ENCODE measurements around the gene LY86. TPM values are rescaled to one million over a fixed set of nuclear protein-coding genes. Genes with fewer than 3 reads are reported as not detected.

LY86 gene
- total and polyA plus RNA-seq, 8 donors = 0.16 to 6.1 (median 0.59) TPM; not detected in 1

DNA sequence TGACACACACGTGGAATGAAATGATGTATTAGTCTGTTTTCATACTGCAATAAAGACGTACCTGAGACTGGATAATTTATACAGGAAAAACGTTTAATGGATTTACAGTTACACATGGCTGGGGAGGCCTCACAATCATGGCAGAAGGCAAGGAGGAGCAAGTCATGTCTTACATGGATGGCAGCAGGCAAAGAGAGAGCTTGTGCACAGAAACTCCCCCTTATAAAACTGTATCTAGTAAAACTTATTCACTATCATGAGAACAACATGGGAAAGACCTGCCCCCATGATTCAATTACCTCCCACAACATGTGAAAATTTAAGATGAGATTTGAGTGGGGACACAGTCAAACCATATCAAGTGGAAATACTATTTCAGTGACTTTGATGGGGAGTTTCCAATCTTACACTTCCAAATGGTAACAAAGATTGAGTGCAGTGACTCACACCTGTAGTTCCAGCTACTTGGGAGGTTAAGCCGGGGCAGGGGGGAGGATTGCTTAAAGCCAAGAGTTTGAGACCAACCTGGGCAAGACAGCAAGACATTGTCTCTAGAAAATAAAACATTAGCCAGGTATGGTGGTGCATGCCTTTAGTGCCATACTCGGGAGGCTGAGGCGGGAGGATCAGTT, 8.2 kb upstream of the LY86 start:
- H3K27me3 ChIP-seq = no peaks in the 10 kb centered on the region
- H3K4me1 ChIP-seq = no peaks in the 10 kb centered on the region
- intact Hi-C loops (cut with DNase I) = no loop called here
- 78 to 84% methylated on average over 6 of the region's 6 CpGs for WGBS, 2 donors
- H3K4me3 ChIP-seq = no peak overlapping the region
- FAIRE-seq (no peak), DNase-seq (no peak), ATAC-seq (no peak)
- H3K9me3 ChIP-seq = no peaks in the 10 kb centered on the region
- H3K36me3 ChIP-seq = no peaks in the 10 kb centered on the region
- TF ChIP-seq, protein P1, sequence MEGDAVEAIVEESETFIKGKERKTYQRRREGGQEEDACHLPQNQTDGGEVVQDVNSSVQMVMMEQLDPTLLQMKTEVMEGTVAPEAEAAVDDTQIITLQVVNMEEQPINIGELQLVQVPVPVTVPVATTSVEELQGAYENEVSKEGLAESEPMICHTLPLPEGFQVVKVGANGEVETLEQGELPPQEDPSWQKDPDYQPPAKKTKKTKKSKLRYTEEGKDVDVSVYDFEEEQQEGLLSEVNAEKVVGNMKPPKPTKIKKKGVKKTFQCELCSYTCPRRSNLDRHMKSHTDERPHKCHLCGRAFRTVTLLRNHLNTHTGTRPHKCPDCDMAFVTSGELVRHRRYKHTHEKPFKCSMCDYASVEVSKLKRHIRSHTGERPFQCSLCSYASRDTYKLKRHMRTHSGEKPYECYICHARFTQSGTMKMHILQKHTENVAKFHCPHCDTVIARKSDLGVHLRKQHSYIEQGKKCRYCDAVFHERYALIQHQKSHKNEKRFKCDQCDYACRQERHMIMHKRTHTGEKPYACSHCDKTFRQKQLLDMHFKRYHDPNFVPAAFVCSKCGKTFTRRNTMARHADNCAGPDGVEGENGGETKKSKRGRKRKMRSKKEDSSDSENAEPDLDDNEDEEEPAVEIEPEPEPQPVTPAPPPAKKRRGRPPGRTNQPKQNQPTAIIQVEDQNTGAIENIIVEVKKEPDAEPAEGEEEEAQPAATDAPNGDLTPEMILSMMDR (IDR thresholded peaks at IDR 0.05) = no peak
- H3K27ac ChIP-seq = no peak overlapping the region

DNA sequence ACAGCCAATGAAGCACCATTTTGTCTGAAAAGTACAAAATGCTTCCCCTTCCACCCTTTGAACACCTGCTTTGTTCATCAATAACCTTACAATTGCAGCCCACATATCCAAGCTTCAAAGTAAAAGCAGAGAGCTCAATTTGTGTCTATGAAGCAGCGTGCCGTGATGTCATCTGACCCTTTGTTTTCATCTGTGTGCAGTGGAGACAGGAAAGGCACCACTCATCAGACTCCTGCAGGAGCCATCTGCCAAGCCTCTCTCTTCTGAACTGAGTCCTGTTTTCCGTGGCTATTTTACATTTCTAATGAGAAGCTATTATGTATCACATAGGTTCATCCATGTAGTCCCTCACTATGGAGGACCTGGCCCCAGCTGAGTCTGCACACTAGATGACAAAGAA, 7.5 kb upstream of the LY86 start:
- intact Hi-C loops (cut with DNase I) = no loop called here
- DNase-seq (no peak), ATAC-seq (no peak), FAIRE-seq (no peak)
- Histone ChIP-seq H3K4me3 (no peak overlapping the region), H3K36me3 (no peaks in the 10 kb centered on the region), H3K27me3 (no peaks in the 10 kb centered on the region), H3K27ac (no peak overlapping the region), H3K9me3 (no peaks in the 10 kb centered on the region), H3K4me1 (no peaks in the 10 kb centered on the region)
- TF ChIP-seq, protein P1 (IDR thresholded peaks at IDR 0.05) = no peak
- WGBS, 2 donors = 76 to 79% methylated on average over 3 of the region's 3 CpGs

DNA sequence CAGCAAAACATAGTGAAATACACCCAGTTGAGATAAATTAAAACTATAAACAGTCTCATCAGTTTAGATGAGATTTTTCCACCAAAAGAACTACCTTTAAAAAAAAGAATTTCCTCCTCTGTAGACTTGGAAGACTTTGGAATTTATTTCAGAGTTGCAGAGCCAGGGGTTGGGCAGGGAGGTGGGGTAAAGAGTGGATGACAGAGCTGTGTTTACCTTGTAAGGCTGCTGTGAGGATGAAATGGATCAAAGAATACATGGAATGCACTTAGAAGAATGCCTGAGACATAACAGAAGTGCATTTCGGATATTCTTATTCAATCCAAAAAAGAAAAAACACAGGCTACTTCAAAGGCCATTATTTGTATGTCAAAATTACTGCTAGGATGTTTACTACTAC, 6.4 kb upstream of the LY86 start:
- DNase-seq = no peak
- Histone ChIP-seq H3K4me1 (no peaks in the 10 kb centered on the region), H3K4me3 (no peak overlapping the region), H3K36me3 (no peaks in the 10 kb centered on the region), H3K27ac (no peak overlapping the region), H3K9me3 (no peaks in the 10 kb centered on the region), H3K27me3 (no peaks in the 10 kb centered on the region)
- ATAC-seq = no peak
- FAIRE-seq = no peak
- 71 to 81% methylated on average over 1 of the region's 1 CpG for WGBS, 2 donors
- TF ChIP-seq, protein P1 (IDR thresholded peaks at IDR 0.05) = no peak
- intact Hi-C loops (cut with DNase I) = no loop called here

DNA sequence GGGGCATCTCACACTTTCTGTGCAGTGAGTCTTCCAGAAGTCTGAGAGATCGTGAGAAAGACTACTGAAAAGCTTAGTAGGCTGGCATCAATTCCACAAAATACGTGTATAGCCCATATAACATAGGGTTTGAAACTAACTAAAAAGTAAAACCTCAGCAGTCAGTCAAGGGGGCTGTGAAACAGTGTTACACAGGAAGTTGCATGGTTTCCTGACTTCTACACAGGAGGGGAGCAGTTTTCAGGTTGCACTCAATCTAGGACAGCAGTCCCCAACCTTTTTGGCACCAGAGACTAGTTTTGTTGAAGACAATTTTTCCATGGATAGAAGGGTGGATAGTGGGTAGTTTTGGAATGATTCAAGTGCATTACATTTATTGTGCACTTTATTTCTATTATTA, 4.7 kb upstream of the LY86 start:
- Histone ChIP-seq H3K4me3 (no peak overlapping the region), H3K9me3 (no peaks in the 10 kb centered on the region), H3K27ac (no peak overlapping the region), H3K4me1 (no peaks in the 10 kb centered on the region), H3K27me3 (no peaks in the 10 kb centered on the region), H3K36me3 (no peaks in the 10 kb centered on the region)
- no peak for ATAC-seq
- no peak for DNase-seq
- intact Hi-C loops (cut with DNase I) = no loop called here
- no peak for FAIRE-seq
- TF ChIP-seq, protein P1 (IDR thresholded peaks at IDR 0.05) = no peak
- 82 to 93% methylated on average over 2 of the region's 2 CpGs for WGBS, 2 donors

DNA sequence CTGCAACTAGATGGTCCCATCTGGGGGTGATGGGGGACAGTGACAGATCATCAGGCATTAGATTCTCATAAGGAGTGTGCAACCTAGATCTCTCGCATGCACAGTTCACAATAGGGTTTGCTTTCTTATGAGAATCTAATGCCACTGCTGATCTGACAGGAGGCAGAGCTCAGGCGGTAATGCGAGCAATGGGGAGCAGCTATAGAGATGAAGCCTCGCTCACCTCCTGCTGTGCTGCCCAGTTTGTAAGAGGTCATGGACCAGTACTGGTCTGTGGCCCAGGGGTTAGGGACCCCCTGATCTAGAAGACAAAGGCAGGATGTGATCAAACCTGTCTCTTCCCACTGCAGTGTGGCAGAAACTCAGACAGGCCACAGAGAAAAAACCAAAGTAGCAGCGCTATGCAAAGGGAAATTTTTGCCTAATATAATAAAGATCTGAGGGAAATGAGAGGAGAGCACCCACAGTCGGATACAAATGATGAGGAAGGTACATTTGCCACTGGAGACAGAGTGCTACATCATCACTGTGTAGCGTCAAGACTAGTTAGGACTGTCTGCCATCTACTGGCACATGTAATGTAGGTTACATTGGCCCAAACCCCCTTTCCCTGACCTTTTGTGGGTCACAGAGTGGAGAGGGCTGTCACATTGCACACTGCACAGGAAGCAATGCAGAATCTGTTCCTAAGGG, 4.1 kb upstream of the LY86 start:
- intact Hi-C loops (cut with DNase I) = no loop called here
- Histone ChIP-seq H3K4me1 (no peaks in the 10 kb centered on the region), H3K36me3 (no peaks in the 10 kb centered on the region), H3K27ac (no peak overlapping the region), H3K9me3 (no peaks in the 10 kb centered on the region), H3K4me3 (no peak overlapping the region), H3K27me3 (no peaks in the 10 kb centered on the region)
- TF ChIP-seq, protein P1 (IDR thresholded peaks at IDR 0.05) = no peak
- FAIRE-seq (no peak), DNase-seq (no peak), ATAC-seq (peak in 3 of 4 donors; percentile 50 to 68 (median 60))
- 71 to 75% methylated on average over 7 of the region's 7 CpGs for WGBS, 2 donors

Data from pancreas (tissue), 10 donors.